Transverse colon (tissue), 4 donors: ENCODE measurements around the gene CTNNAL1. TPM values are rescaled to one million over a fixed set of nuclear protein-coding genes. Genes with fewer than 3 reads are reported as not detected.
"Not testable (repeated sequence)": the region's sequence is repeated elsewhere in the genome, so short reads cannot be mapped to it uniquely, and the experiment has no call there.

Source experiments
- DNase-seq: peaks from one replicate; pipeline ENCODE4 v3.0.0-alpha.2; 2019
- H3K27ac ChIP-seq, 4 donors: fragments of 200-600 bp; sonication (generic); 2 replicates each; pipeline ENCODE4 v1.5.1; 2016 to 2018; ENCODE audit warnings: inconsistent platforms in 4 of 4
- H3K27me3 ChIP-seq: fragments of 200-600 bp; sonication (generic); 2 replicates; pipeline ENCODE4 v1.5.1; 2017; ENCODE audit warnings: inconsistent platforms
- H3K36me3 ChIP-seq, 4 donors: fragments of 200-600 bp; sonication (generic); 2 replicates each; pipeline ENCODE4 v1.5.1; 2017 to 2019; ENCODE audit warnings: inconsistent platforms in 4 of 4
- H3K4me1 ChIP-seq, 4 donors: fragments of 200-600 bp; sonication (generic); 2 replicates each; pipeline ENCODE4 v1.5.1; 2017 to 2020; ENCODE audit warnings: inconsistent platforms in 4 of 4
- H3K4me3 ChIP-seq, 4 donors: fragments of 200-600 bp; sonication (generic); 1 replicate in 1 of 4; 2 replicates in 3 of 4; pipeline versions ENCODE4 v1.5.1 to v1.6.1; 2017 to 2019; ENCODE audit warnings: inconsistent platforms in 4 of 4
- H3K9me3 ChIP-seq, 2 donors: fragments of 200-600 bp; sonication (generic); 2 replicates each; pipeline ENCODE4 v1.5.1; 2017 to 2019; ENCODE audit warnings: inconsistent platforms in 2 of 2
- EP300 ChIP-seq: sonication (generic); formaldehyde crosslinking; IDR thresholded peaks from one replicate; pipeline ENCODE4 v1.6.1; 2017; ENCODE audit warnings: antibody characterized with exemption, low read depth
- POLR2A ChIP-seq: fragments of 450-650 bp; IDR thresholded peaks from one replicate; pipeline ENCODE4 v1.6.1; 2016; ENCODE audit warnings: antibody characterized with exemption, mild to moderate bottlenecking, moderate library complexity
- POLR2AphosphoS5 ChIP-seq, 3 donors: sonication (generic); formaldehyde crosslinking; IDR thresholded peaks; one replicate each; pipeline ENCODE4 v1.6.1; 2016; ENCODE audit warnings: antibody characterized with exemption in 3 of 3
- WGBS, 2 donors: methylation state at CpG; one replicate each; pipeline ENCODE4 v1.1.5; 2018; ENCODE audit warnings: low coverage in 1 of 2; 5-methylcytosine and 5-hydroxymethylcytosine counted together
- in situ Hi-C, 4 donors: fragments of 200-750 bp; cut with MboI; loops; one replicate each; pipeline versions ENCODE4 v1.15.0 to v1.15.1; 2017; ENCODE audit warnings: low sequenced_read_pairs in 3 of 4, low pct_ligation_motif_present in 1 of 4, low pct_unique_long_range_greater_than_20kb in 1 of 4
- intact Hi-C: fragments of 100-400 bp; cut with DNase I; formaldehyde crosslinking; loops from one replicate; pipeline ENCODE4 v1.15.1; 2023; ENCODE audit warnings: low total_unique reads
- total RNA-seq, 4 donors: library from RNA; depleted of rRNA; stranded (reverse); fragments of >200 nt; gene quantifications; one replicate each; pipeline ENCODE4 v1.1.0, GENCODE V29; 2016
- TF ChIP-seq, protein P1 (sequence below), 5 experiments: fragments of 200-600 bp in 3 of 5; fragments of 450-650 bp in 2 of 5; sonication (generic) in 3 of 5; IDR thresholded peaks; 1 replicate in 2 of 5; 2 replicates in 3 of 5; pipeline ENCODE4 v1.5.1; 2016 to 2017; ENCODE audit warnings: antibody characterized with exemption in 5 of 5, inconsistent platforms in 3 of 5, mild to moderate bottlenecking in 2 of 5, moderate library complexity in 1 of 5

Gene CTNNAL1, protein sequence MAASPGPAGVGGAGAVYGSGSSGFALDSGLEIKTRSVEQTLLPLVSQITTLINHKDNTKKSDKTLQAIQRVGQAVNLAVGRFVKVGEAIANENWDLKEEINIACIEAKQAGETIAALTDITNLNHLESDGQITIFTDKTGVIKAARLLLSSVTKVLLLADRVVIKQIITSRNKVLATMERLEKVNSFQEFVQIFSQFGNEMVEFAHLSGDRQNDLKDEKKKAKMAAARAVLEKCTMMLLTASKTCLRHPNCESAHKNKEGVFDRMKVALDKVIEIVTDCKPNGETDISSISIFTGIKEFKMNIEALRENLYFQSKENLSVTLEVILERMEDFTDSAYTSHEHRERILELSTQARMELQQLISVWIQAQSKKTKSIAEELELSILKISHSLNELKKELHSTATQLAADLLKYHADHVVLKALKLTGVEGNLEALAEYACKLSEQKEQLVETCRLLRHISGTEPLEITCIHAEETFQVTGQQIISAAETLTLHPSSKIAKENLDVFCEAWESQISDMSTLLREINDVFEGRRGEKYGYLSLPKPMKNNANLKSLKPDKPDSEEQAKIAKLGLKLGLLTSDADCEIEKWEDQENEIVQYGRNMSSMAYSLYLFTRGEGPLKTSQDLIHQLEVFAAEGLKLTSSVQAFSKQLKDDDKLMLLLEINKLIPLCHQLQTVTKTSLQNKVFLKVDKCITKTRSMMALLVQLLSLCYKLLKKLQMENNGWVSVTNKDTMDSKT
- 10 to 100 TPM in 1 of 4 donors, 1 to 10 TPM in 3; 6.0 to 12.1 (median 8.1) TPM for total RNA-seq

DNA sequence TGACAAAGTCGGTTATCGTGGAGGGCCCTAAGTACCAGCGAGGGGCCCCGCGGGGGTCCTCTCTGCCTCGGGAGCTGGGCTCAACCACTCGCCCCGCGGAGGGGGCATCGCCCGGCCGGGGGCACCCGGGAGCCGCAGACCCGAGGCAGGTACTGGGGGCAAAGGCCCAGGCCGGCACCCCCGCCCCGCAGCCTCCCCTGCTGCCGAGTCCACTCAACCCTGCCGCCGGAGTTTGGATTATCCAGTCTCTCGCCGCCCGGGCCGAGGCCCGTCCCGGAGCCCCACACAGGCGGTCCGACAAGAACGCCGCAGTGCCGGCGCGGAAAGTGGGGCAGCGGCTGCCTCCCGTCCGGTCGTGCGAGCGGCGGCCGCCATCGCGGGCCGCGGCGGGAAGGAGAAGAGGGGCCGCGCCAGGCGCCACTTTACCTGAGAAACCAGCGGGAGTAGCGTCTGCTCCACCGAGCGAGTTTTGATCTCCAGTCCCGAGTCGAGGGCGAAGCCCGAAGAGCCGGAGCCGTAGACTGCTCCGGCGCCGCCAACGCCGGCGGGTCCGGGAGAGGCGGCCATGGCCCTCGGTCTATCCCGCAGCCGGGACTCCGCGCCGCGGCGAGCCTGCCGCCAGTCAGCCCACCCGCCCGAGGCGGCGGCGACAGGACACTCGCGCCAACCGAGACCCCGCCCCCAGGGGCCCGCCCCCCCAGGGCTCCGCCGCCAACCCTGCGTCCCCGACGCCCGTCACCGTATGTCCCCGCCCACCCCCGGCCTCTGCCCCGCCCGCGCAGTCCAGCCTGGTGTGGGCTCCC, at the start of gene CTNNAL1:
CTNNAL1 (minus strand) TSS at position 624 of the 803 bp plus-strand sequence; CDS start at position 567, 57 bp downstream.
- peak within 1 kb of the TSS; percentile 67 to 97 (median 92) for H3K4me3 ChIP-seq
- DNase-seq, result peak; percentile 96
- no peaks in the 10 kb centered on the region for H3K9me3 ChIP-seq
- peaks cover 7 to 34% (median 20%) of the 10 kb centered on the region in 4 donors for H3K4me1 ChIP-seq
- 0% methylated on average over 7 of the region's 99 CpGs; no CpG with 5 or more reads in 1 of the 2 donors for WGBS, 2 donors
- H3K27me3 ChIP-seq, result no peaks in the 10 kb centered on the region
- H3K27ac ChIP-seq, result peak within 1 kb of the TSS; percentile 89 to 97 (median 95)
- H3K36me3 ChIP-seq, result no peaks in the 10 kb centered on the region
- intact Hi-C loops, result no loop called here
- in situ Hi-C loops, result no loop called here
- TF ChIP-seq POLR2AphosphoS5 (IDR thresholded peaks at IDR 0.05) (peak; percentile 79 to 90 (median 88)), POLR2A (peak; percentile 69), EP300 (no peak)
- TF ChIP-seq, protein P1, sequence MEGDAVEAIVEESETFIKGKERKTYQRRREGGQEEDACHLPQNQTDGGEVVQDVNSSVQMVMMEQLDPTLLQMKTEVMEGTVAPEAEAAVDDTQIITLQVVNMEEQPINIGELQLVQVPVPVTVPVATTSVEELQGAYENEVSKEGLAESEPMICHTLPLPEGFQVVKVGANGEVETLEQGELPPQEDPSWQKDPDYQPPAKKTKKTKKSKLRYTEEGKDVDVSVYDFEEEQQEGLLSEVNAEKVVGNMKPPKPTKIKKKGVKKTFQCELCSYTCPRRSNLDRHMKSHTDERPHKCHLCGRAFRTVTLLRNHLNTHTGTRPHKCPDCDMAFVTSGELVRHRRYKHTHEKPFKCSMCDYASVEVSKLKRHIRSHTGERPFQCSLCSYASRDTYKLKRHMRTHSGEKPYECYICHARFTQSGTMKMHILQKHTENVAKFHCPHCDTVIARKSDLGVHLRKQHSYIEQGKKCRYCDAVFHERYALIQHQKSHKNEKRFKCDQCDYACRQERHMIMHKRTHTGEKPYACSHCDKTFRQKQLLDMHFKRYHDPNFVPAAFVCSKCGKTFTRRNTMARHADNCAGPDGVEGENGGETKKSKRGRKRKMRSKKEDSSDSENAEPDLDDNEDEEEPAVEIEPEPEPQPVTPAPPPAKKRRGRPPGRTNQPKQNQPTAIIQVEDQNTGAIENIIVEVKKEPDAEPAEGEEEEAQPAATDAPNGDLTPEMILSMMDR (IDR thresholded peaks at IDR 0.05), result peak in 1 of 5 experiments; percentile 9

DNA sequence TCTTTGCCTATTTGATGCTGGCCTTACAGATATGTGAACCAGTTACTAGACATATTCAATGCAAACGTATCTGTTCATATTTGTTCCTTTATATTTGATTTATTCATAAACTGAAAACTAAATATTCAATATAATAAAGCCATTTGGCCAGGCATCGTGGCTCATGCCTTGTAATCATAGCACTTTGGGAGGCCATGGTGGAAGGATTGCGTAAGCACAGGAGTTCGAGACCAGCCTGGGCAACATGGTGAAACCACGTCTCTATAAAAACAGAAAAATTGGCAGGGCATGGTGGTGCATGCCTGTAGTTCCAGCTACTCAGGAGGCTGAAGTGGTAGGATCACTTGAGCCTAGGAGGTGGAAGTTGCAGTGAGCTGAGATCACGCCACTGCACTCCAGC, 49.2 kb upstream of the CTNNAL1 start:
- WGBS, 2 donors, result 87 to 97% methylated on average over 5 to 6 of the region's 6 CpGs
- DNase-seq, result no peak
- intact Hi-C loops, result no loop called here
- H3K4me1 ChIP-seq, result peaks cover 0 to 15% (median 4%) of the 10 kb centered on the region in 4 donors
- TF ChIP-seq POLR2A, result no peak
- no peak for TF ChIP-seq POLR2AphosphoS5 (IDR thresholded peaks at IDR 0.05)
- no peak for TF ChIP-seq EP300
- TF ChIP-seq, protein P1 (IDR thresholded peaks at IDR 0.05), result no peak
- H3K9me3 ChIP-seq, result no peaks in the 10 kb centered on the region
- in situ Hi-C loops, result no loop called here
- H3K27me3 ChIP-seq, result no peaks in the 10 kb centered on the region
- no peak overlapping the region for H3K27ac ChIP-seq
- no peak overlapping the region for H3K4me3 ChIP-seq
- peaks cover 0 to 26% (median 8%) of the 10 kb centered on the region in 4 donors for H3K36me3 ChIP-seq

DNA sequence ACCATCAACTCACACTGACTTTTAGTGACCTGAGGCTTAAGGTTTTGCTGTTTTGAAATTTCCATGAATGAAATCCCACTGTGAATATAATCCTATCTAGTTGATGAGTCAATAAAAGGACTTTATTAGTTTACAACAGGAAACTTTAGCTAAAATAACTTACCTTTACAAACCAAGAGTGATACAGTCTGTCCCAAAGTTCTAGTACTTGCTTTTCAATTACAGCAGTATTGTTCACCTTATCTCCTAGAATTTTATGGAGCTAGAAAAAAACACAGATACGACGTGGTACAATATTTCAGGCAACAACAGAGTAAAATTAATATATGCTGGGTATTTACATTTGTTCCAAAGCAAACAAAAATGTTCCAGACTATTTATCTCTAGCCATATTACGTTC, 46.9 kb upstream of the CTNNAL1 start:
- intact Hi-C loops, result no loop called here
- TF ChIP-seq EP300, result no peak
- no peak for TF ChIP-seq POLR2AphosphoS5 (IDR thresholded peaks at IDR 0.05)
- no peak for TF ChIP-seq POLR2A
- TF ChIP-seq, protein P1 (IDR thresholded peaks at IDR 0.05), result no peak
- Histone ChIP-seq H3K4me3 (no peak overlapping the region), H3K9me3 (no peaks in the 10 kb centered on the region), H3K27ac (peak overlapping the region in 3 of 4 donors; percentile 18 to 20 (median 18)), H3K36me3 (peaks cover 0 to 33% (median 15%) of the 10 kb centered on the region in 4 donors), H3K4me1 (peaks cover 0 to 15% (median 4%) of the 10 kb centered on the region in 4 donors), H3K27me3 (no peaks in the 10 kb centered on the region)
- in situ Hi-C loops, result no loop called here
- no peak for DNase-seq
- WGBS, 2 donors, result 46 to 51% methylated on average over 3 of the region's 3 CpGs

DNA sequence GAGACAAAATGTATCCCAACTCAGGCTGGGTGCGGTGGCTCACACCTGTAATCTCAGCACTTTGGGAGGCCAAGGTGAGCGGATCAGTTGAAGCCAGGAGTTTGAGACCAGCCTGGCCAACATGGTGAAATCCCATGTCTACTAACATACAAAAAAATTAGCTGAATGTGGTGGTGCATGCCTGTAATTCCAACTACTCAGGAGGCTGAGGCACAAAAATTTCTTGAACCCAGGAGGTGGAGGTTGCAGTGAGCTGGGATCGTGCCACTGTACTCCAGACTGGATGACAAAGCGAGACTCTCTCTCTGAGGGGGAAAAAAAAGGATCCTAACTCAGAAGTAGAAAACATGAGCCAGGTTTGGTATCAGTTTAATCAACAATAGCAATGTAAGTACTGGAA, 39.8 kb upstream of the CTNNAL1 start:
- H3K4me3 ChIP-seq, H3K27me3 ChIP-seq, intact Hi-C loops, DNase-seq, H3K27ac ChIP-seq, H3K9me3 ChIP-seq, H3K4me1 ChIP-seq, in situ Hi-C loops: not testable (repeated sequence)
- H3K36me3 ChIP-seq, result peaks cover 0 to 80% (median 24%) of the 10 kb centered on the region in 4 donors
- WGBS, 2 donors, result 96 to 97% methylated on average over 4 of the region's 4 CpGs
